ENCODE measurements around the gene SLC6A20.

Gene SLC6A20

GRCh38 chr3:45783667-45784066, 12.7 kb downstream of the SLC6A20 start:
- WGBS, 2 donors (ENCODE audit: extremely low coverage in 2 of 2, insufficient read length in 2 of 2, insufficient replicate concordance in 1 of 2): no CpG with 5 or more reads among the region's 3 CpGs
- no peak for DNase-seq (ENCODE audit: low spot score)
- Histone ChIP-seq H3K4me3 (ENCODE audit: low read length in 2 of 2) (no peak overlapping the region), H3K9me3 (replicated peaks in 1 of 2; ENCODE audit: control insufficient read depth in 2 of 2, insufficient read depth in 1 of 2, low read depth in 1 of 2, low read length in 2 of 2) (peaks cover 0 to 2% of the 10 kb centered on the region in 2 donors), H3K23ac (ENCODE audit: low read depth, low read length, poor library complexity) (no peak overlapping the region), H3K14ac (ENCODE audit: low read length) (no peak overlapping the region), H3K79me1 (ENCODE audit: low read depth, low read length) (no peaks in the 10 kb centered on the region), H4K8ac (ENCODE audit: low read depth, low read length) (no peak overlapping the region), H3K4me1 (ENCODE audit: control insufficient read depth in 2 of 2, insufficient read depth in 1 of 2, low read depth in 1 of 2, low read length in 2 of 2) (no peaks in the 10 kb centered on the region), H3K18ac (ENCODE audit: low read length) (no peak overlapping the region), H2BK15ac (ENCODE audit: low read length) (no peak overlapping the region), H3K4me2 (ENCODE audit: insufficient read depth, low read length, poor library complexity, severe bottlenecking) (no peak overlapping the region), H3K27ac (replicated peaks; ENCODE audit: low read length) (no peak overlapping the region), H2BK5ac (ENCODE audit: low read length) (no peak overlapping the region), H2BK120ac (ENCODE audit: low read depth, low read length) (no peak overlapping the region), H3K36me3 (replicated peaks in 1 of 2; ENCODE audit: control insufficient read depth in 2 of 2, insufficient read depth in 2 of 2, low read length in 2 of 2) (no peaks in the 10 kb centered on the region), H3K9ac (ENCODE audit: low read depth, low read length, poor library complexity) (no peak overlapping the region), H3K4ac (ENCODE audit: low read length) (no peak overlapping the region), H2BK12ac (ENCODE audit: low read length) (no peak overlapping the region), H2AFZ (ENCODE audit: low read length) (no peak overlapping the region), H4K91ac (ENCODE audit: low read depth, low read length, poor library complexity) (no peak overlapping the region), H2AK5ac (ENCODE audit: low read depth, low read length) (no peak overlapping the region), H3K27me3 (ENCODE audit: control insufficient read depth in 3 of 3, insufficient read depth in 3 of 3, low read depth in 1 of 3, low read length in 3 of 3) (peaks cover 0 to 21% (median 0%) of the 10 kb centered on the region in 3 experiments)

- no peak overlapping the region for H3K9ac ChIP-seq (ENCODE audit: low read depth, low read length, poor library complexity)
- no peaks in the 10 kb centered on the region for H3K79me1 ChIP-seq (ENCODE audit: low read depth, low read length)
- no peak overlapping the region for H3K27ac ChIP-seq (replicated peaks; ENCODE audit: low read length)
- no peak overlapping the region for H2BK15ac ChIP-seq (ENCODE audit: low read length)
- no peak for DNase-seq (ENCODE audit: low spot score)
- H2AK5ac ChIP-seq (ENCODE audit: low read depth, low read length): no peak overlapping the region
- peaks cover 0 to 2% of the 10 kb centered on the region in 2 donors for H3K9me3 ChIP-seq (replicated peaks in 1 of 2; ENCODE audit: control insufficient read depth in 2 of 2, insufficient read depth in 1 of 2, low read depth in 1 of 2, low read length in 2 of 2)
- H3K14ac ChIP-seq (ENCODE audit: low read length): no peak overlapping the region
- no peak overlapping the region for H4K8ac ChIP-seq (ENCODE audit: low read depth, low read length)
- H3K4me3 ChIP-seq (ENCODE audit: low read length in 2 of 2): no peak overlapping the region
- H3K18ac ChIP-seq (ENCODE audit: low read length): no peak overlapping the region
- no peak overlapping the region for H2BK12ac ChIP-seq (ENCODE audit: low read length)
- H3K4me1 ChIP-seq (ENCODE audit: control insufficient read depth in 2 of 2, insufficient read depth in 1 of 2, low read depth in 1 of 2, low read length in 2 of 2): no peaks in the 10 kb centered on the region
- peaks cover 0 to 18% (median 0%) of the 10 kb centered on the region in 3 experiments for H3K27me3 ChIP-seq (ENCODE audit: control insufficient read depth in 3 of 3, insufficient read depth in 3 of 3, low read depth in 1 of 3, low read length in 3 of 3)
- H3K36me3 ChIP-seq (replicated peaks in 1 of 2; ENCODE audit: control insufficient read depth in 2 of 2, insufficient read depth in 2 of 2, low read length in 2 of 2): no peaks in the 10 kb centered on the region
- H2BK5ac ChIP-seq (ENCODE audit: low read length): no peak overlapping the region
- no peak overlapping the region for H2AFZ ChIP-seq (ENCODE audit: low read length)
- H3K4me2 ChIP-seq (ENCODE audit: insufficient read depth, low read length, poor library complexity, severe bottlenecking): no peak overlapping the region
- no peak overlapping the region for H3K23ac ChIP-seq (ENCODE audit: low read depth, low read length, poor library complexity)
- H2BK120ac ChIP-seq (ENCODE audit: low read depth, low read length): no peak overlapping the region
- no peak overlapping the region for H4K91ac ChIP-seq (ENCODE audit: low read depth, low read length, poor library complexity)
- no peak overlapping the region for H3K4ac ChIP-seq (ENCODE audit: low read length)
- 100% methylated on average over 2 of the region's 3 CpGs for WGBS, 2 donors (ENCODE audit: extremely low coverage in 2 of 2, insufficient read length in 2 of 2, insufficient replicate concordance in 1 of 2)
Measured at GRCh38 chr3:45782381-45782780, 14.0 kb downstream of the SLC6A20 start.

GRCh38 chr3:45781841-45782240, 14.5 kb downstream of the SLC6A20 start:
- H3K9me3 ChIP-seq (replicated peaks in 1 of 2; ENCODE audit: control insufficient read depth in 2 of 2, insufficient read depth in 1 of 2, low read depth in 1 of 2, low read length in 2 of 2): peaks cover 0 to 2% of the 10 kb centered on the region in 2 donors
- no peak overlapping the region for H2AK5ac ChIP-seq (ENCODE audit: low read depth, low read length)
- no peak overlapping the region for H2AFZ ChIP-seq (ENCODE audit: low read length)
- no peak for DNase-seq (ENCODE audit: low spot score)
- no peaks in the 10 kb centered on the region for H3K79me1 ChIP-seq (ENCODE audit: low read depth, low read length)
- H3K14ac ChIP-seq (ENCODE audit: low read length): no peak overlapping the region
- H3K9ac ChIP-seq (ENCODE audit: low read depth, low read length, poor library complexity): no peak overlapping the region
- peaks cover 0 to 15% (median 0%) of the 10 kb centered on the region in 3 experiments for H3K27me3 ChIP-seq (ENCODE audit: control insufficient read depth in 3 of 3, insufficient read depth in 3 of 3, low read depth in 1 of 3, low read length in 3 of 3)
- H3K4me3 ChIP-seq (ENCODE audit: low read length in 2 of 2): no peak overlapping the region
- H4K8ac ChIP-seq (ENCODE audit: low read depth, low read length): no peak overlapping the region
- no peak overlapping the region for H2BK5ac ChIP-seq (ENCODE audit: low read length)
- peak overlapping the region; percentile 72 for H3K18ac ChIP-seq (ENCODE audit: low read length)
- H4K91ac ChIP-seq (ENCODE audit: low read depth, low read length, poor library complexity): no peak overlapping the region
- no peak overlapping the region for H3K4ac ChIP-seq (ENCODE audit: low read length)
- H2BK12ac ChIP-seq (ENCODE audit: low read length): no peak overlapping the region
- H3K4me2 ChIP-seq (ENCODE audit: insufficient read depth, low read length, poor library complexity, severe bottlenecking): no peak overlapping the region
- H3K23ac ChIP-seq (ENCODE audit: low read depth, low read length, poor library complexity): no peak overlapping the region
- no peak overlapping the region for H3K27ac ChIP-seq (replicated peaks; ENCODE audit: low read length)
- WGBS, 2 donors (ENCODE audit: extremely low coverage in 2 of 2, insufficient read length in 2 of 2, insufficient replicate concordance in 1 of 2): no CpG with 5 or more reads among the region's 12 CpGs
- H2BK15ac ChIP-seq (ENCODE audit: low read length): no peak overlapping the region
- no peaks in the 10 kb centered on the region for H3K36me3 ChIP-seq (replicated peaks in 1 of 2; ENCODE audit: control insufficient read depth in 2 of 2, insufficient read depth in 2 of 2, low read length in 2 of 2)
- no peaks in the 10 kb centered on the region for H3K4me1 ChIP-seq (ENCODE audit: control insufficient read depth in 2 of 2, insufficient read depth in 1 of 2, low read depth in 1 of 2, low read length in 2 of 2)
- no peak overlapping the region for H2BK120ac ChIP-seq (ENCODE audit: low read depth, low read length)

GRCh38 chr3:45781271-45781670, 15.1 kb downstream of the SLC6A20 start:
- no peak overlapping the region for H4K8ac ChIP-seq (ENCODE audit: low read depth, low read length)
- H3K36me3 ChIP-seq (replicated peaks in 1 of 2; ENCODE audit: control insufficient read depth in 2 of 2, insufficient read depth in 2 of 2, low read length in 2 of 2): no peaks in the 10 kb centered on the region
- no peak overlapping the region for H2BK12ac ChIP-seq (ENCODE audit: low read length)
- no peak overlapping the region for H3K9ac ChIP-seq (ENCODE audit: low read depth, low read length, poor library complexity)
- DNase-seq (ENCODE audit: low spot score): no peak
- no peak overlapping the region for H4K91ac ChIP-seq (ENCODE audit: low read depth, low read length, poor library complexity)
- peaks cover 0 to 18% (median 0%) of the 10 kb centered on the region in 3 experiments for H3K27me3 ChIP-seq (ENCODE audit: control insufficient read depth in 3 of 3, insufficient read depth in 3 of 3, low read depth in 1 of 3, low read length in 3 of 3)
- no peak overlapping the region for H2AK5ac ChIP-seq (ENCODE audit: low read depth, low read length)
- H3K27ac ChIP-seq (replicated peaks; ENCODE audit: low read length): no peak overlapping the region
- no peaks in the 10 kb centered on the region for H3K4me1 ChIP-seq (ENCODE audit: control insufficient read depth in 2 of 2, insufficient read depth in 1 of 2, low read depth in 1 of 2, low read length in 2 of 2)
- H3K4me3 ChIP-seq (ENCODE audit: low read length in 2 of 2): no peak overlapping the region
- H3K23ac ChIP-seq (ENCODE audit: low read depth, low read length, poor library complexity): peak overlapping the region; percentile 29
- H3K79me1 ChIP-seq (ENCODE audit: low read depth, low read length): no peaks in the 10 kb centered on the region
- no peak overlapping the region for H2BK120ac ChIP-seq (ENCODE audit: low read depth, low read length)
- no peak overlapping the region for H3K14ac ChIP-seq (ENCODE audit: low read length)
- H3K9me3 ChIP-seq (replicated peaks in 1 of 2; ENCODE audit: control insufficient read depth in 2 of 2, insufficient read depth in 1 of 2, low read depth in 1 of 2, low read length in 2 of 2): peaks cover 0 to 2% of the 10 kb centered on the region in 2 donors
- peak overlapping the region; percentile 23 for H3K4me2 ChIP-seq (ENCODE audit: insufficient read depth, low read length, poor library complexity, severe bottlenecking)
- WGBS, 2 donors (ENCODE audit: extremely low coverage in 2 of 2, insufficient read length in 2 of 2, insufficient replicate concordance in 1 of 2): no CpG with 5 or more reads among the region's 5 CpGs
- H2BK15ac ChIP-seq (ENCODE audit: low read length): no peak overlapping the region
- no peak overlapping the region for H2AFZ ChIP-seq (ENCODE audit: low read length)
- H3K18ac ChIP-seq (ENCODE audit: low read length): no peak overlapping the region
- no peak overlapping the region for H2BK5ac ChIP-seq (ENCODE audit: low read length)
- no peak overlapping the region for H3K4ac ChIP-seq (ENCODE audit: low read length)
